Adrenal gland (tissue), 12 donors: ENCODE data around the gene IFITM1. TPM values are rescaled to one million over a fixed set of nuclear protein-coding genes. Genes with fewer than 3 reads are reported as not detected.

Source experiments
- DNase-seq, 7 donors: peaks; one replicate each; pipeline ENCODE4 v3.0.0-alpha.2; 2019 to 2020
- H3K27ac ChIP-seq, 5 donors: fragments of 200-600 bp; sonication (generic) in 4 of 5; 1 replicate in 3 of 5; 2 replicates in 2 of 5; pipeline versions ENCODE4 v1.5.1 to v1.8.0; 2016 to 2020; ENCODE audit warnings: mild to moderate bottlenecking in 1 of 5
- H3K27me3 ChIP-seq: fragments of 200-600 bp; 2 replicates; pipeline ENCODE4 v1.8.0; 2021
- H3K36me3 ChIP-seq, 2 donors: fragments of 200-600 bp; replicated peaks in 1 of 2; 1 replicate in 1 of 2; 2 replicates in 1 of 2; pipeline versions ENCODE4 v1.5.1 to v1.8.0; 2018 to 2022
- H3K4me1 ChIP-seq, 2 donors: fragments of 200-600 bp; replicated peaks in 1 of 2; 1 replicate in 1 of 2; 2 replicates in 1 of 2; pipeline versions ENCODE4 v1.5.1 to v1.8.0; 2018 to 2021
- H3K4me3 ChIP-seq, 4 donors: fragments of 200-600 bp; sonication (generic) in 3 of 4; one replicate each; pipeline ENCODE4 v1.5.1; 2016 to 2018
- H3K9me3 ChIP-seq, 3 donors: fragments of 200-600 bp; sonication (generic) in 1 of 3; replicated peaks in 1 of 3; 1 replicate in 2 of 3; 2 replicates in 1 of 3; pipeline versions ENCODE4 v1.5.1 to v1.8.0; 2016 to 2021
- POLR2A ChIP-seq, 2 donors: fragments of 450-650 bp; IDR thresholded peaks; one replicate each; pipeline ENCODE4 v1.6.1; 2017; ENCODE audit warnings: antibody characterized with exemption in 2 of 2, mild to moderate bottlenecking in 2 of 2, moderate library complexity in 1 of 2
- WGBS, 4 donors: extraction: QIAGEN DNeasy Blood & Tissue Kit in 2 of 4; methylation state at CpG; one replicate each; pipeline versions ENCODE4 v1.1.5 to v1.1.7; 2013 to 2017; 5-methylcytosine and 5-hydroxymethylcytosine counted together
- intact Hi-C, 2 donors: fragments of 100-400 bp; cut with DNase I; formaldehyde crosslinking; loops; one replicate each; pipeline versions ENCODE4 v1.14.1 to v1.15.0; 2022 to 2023
- polyA plus RNA-seq, 3 donors: library from polyadenylated mRNA; stranded (reverse); fragments of 200-250 nt in 2 of 3; fragments of 350-450 nt in 1 of 3; fragmentation: Illumina TruSeq in 1 of 3; extraction: RNeasy Lipid Tissue Mini Kit (QIAGEN cat#74804) in 1 of 3; gene quantifications; one replicate each; pipeline ENCODE4 v1.2.3, GENCODE V29; 2013 to 2014
- total RNA-seq, 9 donors: library from RNA; depleted of rRNA in 4 of 9; stranded (reverse); fragments of >200 nt in 4 of 9; fragments of 120-200 nt in 1 of 9; fragmentation: NEBNext Ultra II Directional in 1 of 9; extraction: Animal tissue kit (Norgen Biotek cat#: 25700) in 1 of 9; gene quantifications; one replicate each; pipeline versions ENCODE4 v1.1.0 to v1.2.4, GENCODE V29; 2013 to 2023
- TF ChIP-seq, protein P1 (sequence below), 6 experiments: fragments of 450-650 bp in 4 of 6; fragments of 200-600 bp in 2 of 6; sonication (generic) in 1 of 6; IDR thresholded peaks; 1 replicate in 5 of 6; 2 replicates in 1 of 6; pipeline versions ENCODE4 v1.5.1 to v1.8.0; 2016 to 2021; ENCODE audit warnings: antibody characterized with exemption in 6 of 6, mild to moderate bottlenecking in 2 of 6, moderate library complexity in 1 of 6
- donor health status: healthy with polysubstance abuse.
- donor health status: Bipolar disorder and iron deficiency.
- donor health status: DM: yes; HTN: yes; CAD: no.
- donor health status: DM: no; HTN: no; CAD: no.
- donor health status: DM: no; HTN: no; CAD: no.
- donor health status: DM: yes; HTN: yes; CAD: no.

The IFITM1 gene
- total and polyA plus RNA-seq, 12 donors: 12.1 to 360 (median 85.3) TPM

GRCh38 chr11:350723-351255 lies 36.9 kb downstream of the IFITM1 start:
- H3K4me1 ChIP-seq: peaks cover 8 to 13% of the 10 kb centered on the region in 2 donors
- no peak for DNase-seq
- no peaks in the 10 kb centered on the region for H3K36me3 ChIP-seq
- H3K4me3 ChIP-seq: no peak overlapping the region
- no peaks in the 10 kb centered on the region for H3K9me3 ChIP-seq
- no peak overlapping the region for H3K27ac ChIP-seq
- intact Hi-C loops: no loop called here
- no peaks in the 10 kb centered on the region for H3K27me3 ChIP-seq
- TF ChIP-seq, protein P1, sequence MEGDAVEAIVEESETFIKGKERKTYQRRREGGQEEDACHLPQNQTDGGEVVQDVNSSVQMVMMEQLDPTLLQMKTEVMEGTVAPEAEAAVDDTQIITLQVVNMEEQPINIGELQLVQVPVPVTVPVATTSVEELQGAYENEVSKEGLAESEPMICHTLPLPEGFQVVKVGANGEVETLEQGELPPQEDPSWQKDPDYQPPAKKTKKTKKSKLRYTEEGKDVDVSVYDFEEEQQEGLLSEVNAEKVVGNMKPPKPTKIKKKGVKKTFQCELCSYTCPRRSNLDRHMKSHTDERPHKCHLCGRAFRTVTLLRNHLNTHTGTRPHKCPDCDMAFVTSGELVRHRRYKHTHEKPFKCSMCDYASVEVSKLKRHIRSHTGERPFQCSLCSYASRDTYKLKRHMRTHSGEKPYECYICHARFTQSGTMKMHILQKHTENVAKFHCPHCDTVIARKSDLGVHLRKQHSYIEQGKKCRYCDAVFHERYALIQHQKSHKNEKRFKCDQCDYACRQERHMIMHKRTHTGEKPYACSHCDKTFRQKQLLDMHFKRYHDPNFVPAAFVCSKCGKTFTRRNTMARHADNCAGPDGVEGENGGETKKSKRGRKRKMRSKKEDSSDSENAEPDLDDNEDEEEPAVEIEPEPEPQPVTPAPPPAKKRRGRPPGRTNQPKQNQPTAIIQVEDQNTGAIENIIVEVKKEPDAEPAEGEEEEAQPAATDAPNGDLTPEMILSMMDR (IDR thresholded peaks at IDR 0.05): no peak
- TF ChIP-seq POLR2A (IDR thresholded peaks at IDR 0.05): no peak
- WGBS, 4 donors: 62 to 74% (median 65%) methylated on average over 15 to 18 of the region's 18 CpGs

DNA sequence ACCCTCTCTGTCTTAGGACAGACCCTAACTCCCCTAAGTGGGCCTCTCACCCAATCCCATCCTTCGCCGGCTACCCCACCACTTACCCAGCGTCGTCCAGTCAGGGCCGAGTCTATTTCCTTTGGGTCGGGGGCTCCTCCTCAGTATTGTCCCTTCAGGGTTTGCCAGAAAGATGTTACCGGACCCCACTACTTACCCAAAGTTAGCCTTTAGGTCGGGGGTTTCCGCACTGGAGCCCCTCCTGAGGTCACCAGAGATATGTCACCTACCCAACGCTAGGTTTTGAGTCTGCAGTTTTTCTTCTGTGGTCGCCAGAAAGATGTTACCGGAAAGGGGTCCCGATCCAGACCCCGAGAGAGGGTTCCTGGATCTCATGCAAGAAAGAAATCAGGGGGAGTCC lies 37.6 kb downstream of the IFITM1 start:
- Histone ChIP-seq H3K4me3 (no peak overlapping the region), H3K4me1 (peaks cover 9 to 13% of the 10 kb centered on the region in 2 donors), H3K27me3 (no peaks in the 10 kb centered on the region), H3K36me3 (no peaks in the 10 kb centered on the region), H3K9me3 (no peaks in the 10 kb centered on the region), H3K27ac (no peak overlapping the region)
- no peak for DNase-seq
- TF ChIP-seq, protein P1 (IDR thresholded peaks at IDR 0.05): no peak
- no peak for TF ChIP-seq POLR2A (IDR thresholded peaks at IDR 0.05)
- intact Hi-C loops: no loop called here
- 90 to 93% (median 92%) methylated on average over 14 of the region's 14 CpGs for WGBS, 4 donors

GRCh38 chr11:352456-353031 lies 38.7 kb downstream of the IFITM1 start:
- no peak for TF ChIP-seq POLR2A (IDR thresholded peaks at IDR 0.05)
- TF ChIP-seq, protein P1 (IDR thresholded peaks at IDR 0.05): no peak
- H3K4me1 ChIP-seq: peaks cover 9 to 13% of the 10 kb centered on the region in 2 donors
- DNase-seq: no peak
- peak overlapping the region in 4 of 5 donors; percentile 35 to 94 (median 72) for H3K27ac ChIP-seq
- H3K27me3 ChIP-seq: no peaks in the 10 kb centered on the region
- no peaks in the 10 kb centered on the region for H3K36me3 ChIP-seq
- WGBS, 4 donors: 86 to 92% (median 90%) methylated on average over 12 of the region's 12 CpGs
- H3K4me3 ChIP-seq: no peak overlapping the region
- intact Hi-C loops: no loop called here
- no peaks in the 10 kb centered on the region for H3K9me3 ChIP-seq

DNA sequence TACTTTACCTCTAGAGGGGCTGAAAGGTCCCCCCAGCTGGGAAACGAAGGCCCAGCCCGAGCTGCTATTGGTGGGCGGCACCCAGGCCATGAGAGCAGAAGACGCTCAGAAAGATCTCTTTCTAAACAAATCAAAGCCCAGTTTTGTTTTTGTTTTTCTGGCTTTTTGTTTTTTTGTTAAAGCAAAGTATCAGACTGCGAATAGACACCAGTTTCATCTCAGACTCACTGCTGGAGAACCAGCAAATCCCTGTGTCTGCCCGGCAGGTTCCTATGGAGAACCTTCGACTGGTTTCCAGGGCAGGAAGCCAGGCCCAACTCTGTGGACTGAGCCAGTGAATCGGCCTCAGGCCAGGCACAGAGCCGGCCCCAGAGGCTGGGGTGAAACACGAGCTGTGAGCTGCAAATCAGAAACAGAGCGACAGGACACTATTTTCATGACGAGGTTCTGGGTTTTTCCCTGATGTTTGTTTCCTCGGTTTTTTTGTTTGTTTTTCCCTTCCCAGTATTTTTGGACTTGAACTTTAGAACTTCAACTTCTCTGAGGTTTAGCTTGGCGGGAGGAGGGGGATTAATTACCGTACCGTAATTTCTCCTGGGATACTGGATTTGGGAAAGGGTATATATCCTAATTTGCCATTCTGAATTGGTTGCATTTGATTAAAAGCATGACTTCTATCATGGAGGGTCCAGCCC lies 39.5 kb downstream of the IFITM1 start:
- Histone ChIP-seq H3K27ac (peak overlapping the region in 4 of 5 donors; percentile 35 to 94 (median 72)), H3K4me1 (peaks cover 9 to 13% of the 10 kb centered on the region in 2 donors), H3K36me3 (no peaks in the 10 kb centered on the region), H3K27me3 (no peaks in the 10 kb centered on the region), H3K4me3 (no peak overlapping the region), H3K9me3 (no peaks in the 10 kb centered on the region)
- DNase-seq: peak; percentile 53 to 90 (median 78)
- no peak for TF ChIP-seq POLR2A (IDR thresholded peaks at IDR 0.05)
- TF ChIP-seq, protein P1 (IDR thresholded peaks at IDR 0.05): no peak
- 36 to 47% (median 38%) methylated on average over 16 of the region's 16 CpGs for WGBS, 4 donors
- intact Hi-C loops: no loop called here
